ENCODE measurements around the gene TPST1.

GRCh38 chr7:66303454-66304155 lies 98.5 kb downstream of the TPST1 start:
- no peak for TF ChIP-seq CTCF (IDR thresholded peaks at IDR 0.05; ENCODE audit: borderline replicate concordance, extremely low read depth, low read length, poor library complexity, severe bottlenecking)
- TF ChIP-seq EZH2 (IDR thresholded peaks at IDR 0.05; ENCODE audit: borderline replicate concordance, low read depth, low read length, severe bottlenecking) = no peak
